Adrenal gland (tissue), 5 donors: ENCODE measurements around the gene THG1L.

Source experiments
- CTCF ChIP-seq, 6 experiments: fragments of 450-650 bp in 4 of 6; fragments of 200-600 bp in 2 of 6; sonication (generic) in 1 of 6; IDR thresholded peaks; 1 replicate in 5 of 6; 2 replicates in 1 of 6; pipeline versions ENCODE4 v1.5.1 to v1.8.0; 2016 to 2021; ENCODE audit warnings: antibody characterized with exemption in 6 of 6, mild to moderate bottlenecking in 2 of 6, moderate library complexity in 1 of 6
- POLR2A ChIP-seq, 2 donors: fragments of 450-650 bp; IDR thresholded peaks; one replicate each; pipeline ENCODE4 v1.6.1; 2017; ENCODE audit warnings: antibody characterized with exemption in 2 of 2, mild to moderate bottlenecking in 2 of 2, moderate library complexity in 1 of 2
- donor health status: DM: no; HTN: no; CAD: no.

GRCh38 chr5:157741131-157741530 lies 9.9 kb downstream of the THG1L start:
- TF ChIP-seq POLR2A (IDR thresholded peaks at IDR 0.05) = no peak
- TF ChIP-seq CTCF (IDR thresholded peaks at IDR 0.05) = no peak
